Measurements from ENCODE around the gene THOP1. TPM values are rescaled to one million over a fixed set of nuclear protein-coding genes. Genes with fewer than 3 reads are reported as not detected.
A peak's percentile ranks its signal among the peaks of the same experiment; 100 is the strongest.

Gene THOP1
- total RNA-seq, 2 donors from 2014 or later: 101 to 126 TPM

GRCh38 chr19:2837430-2837829 lies 52.1 kb downstream of the THOP1 start:
- Mint-ChIP-seq H3K36me3 (ENCODE audit: insufficient read depth in 2 of 2) (peaks cover 35 to 41% of the 10 kb centered on the region in 2 donors), H3K4me1 (ENCODE audit: low read depth) (peaks cover 4% of the 10 kb centered on the region), H3K27ac (no peak overlapping the region), H3K27me3 (ENCODE audit: low read depth) (no peaks in the 10 kb centered on the region), H3K4me3 (no peak overlapping the region), H3K9me3 (peaks cover 13 to 28% of the 10 kb centered on the region in 2 donors)
- DNase-seq (no peak), ATAC-seq (replicated peaks in 1 of 2) (no peak)

GRCh38 chr19:2840794-2841791 lies 55.8 kb downstream of the THOP1 start, which contains the start of gene ZNF555:
ZNF555 (plus strand) TSS chr19:2841475; CDS start chr19:2841573, 98 bp downstream.
- Mint-ChIP-seq H3K36me3 (ENCODE audit: insufficient read depth in 2 of 2) (peaks cover 11 to 19% of the 10 kb centered on the region in 2 donors), H3K4me3 (peak within 1 kb of the TSS; percentile 94 to 97), H3K4me1 (ENCODE audit: low read depth) (peaks cover 13% of the 10 kb centered on the region)

GRCh38 chr19:2841855-2842574 lies 56.7 kb downstream of the THOP1 start:
- Mint-ChIP-seq H3K9me3 (peaks cover 5 to 7% of the 10 kb centered on the region in 2 donors), H3K27me3 (ENCODE audit: low read depth) (no peaks in the 10 kb centered on the region), H3K27ac (no peak overlapping the region), H3K36me3 (ENCODE audit: insufficient read depth in 2 of 2) (peaks cover 3 to 9% of the 10 kb centered on the region in 2 donors), H3K4me1 (ENCODE audit: low read depth) (peaks cover 17% of the 10 kb centered on the region), H3K4me3 (peak overlapping the region; percentile 70 to 84)
- peak in 1 of 2 donors; percentile 5 for ATAC-seq (replicated peaks in 1 of 2)
- peak; percentile 27 to 34 for DNase-seq

More at GRCh38 chr19:2840794-2841791, 55.8 kb downstream of the THOP1 start, which contains the start of gene ZNF555:
- ATAC-seq (replicated peaks in 1 of 2) (peak; percentile 99), DNase-seq (peak; percentile 97 to 98)
- H3K27ac Mint-ChIP-seq: peak within 1 kb of the TSS; percentile 86
- H3K27me3 Mint-ChIP-seq (ENCODE audit: low read depth): no peaks in the 10 kb centered on the region
- peaks cover 5 to 15% of the 10 kb centered on the region in 2 donors for H3K9me3 Mint-ChIP-seq

- Mint-ChIP-seq H3K9me3 (peaks cover 5 to 6% of the 10 kb centered on the region in 2 donors), H3K4me1 (ENCODE audit: low read depth) (peaks cover 21% of the 10 kb centered on the region), H3K27me3 (ENCODE audit: low read depth) (no peaks in the 10 kb centered on the region), H3K36me3 (ENCODE audit: insufficient read depth in 2 of 2) (peaks cover 4 to 7% of the 10 kb centered on the region in 2 donors), H3K4me3 (no peak overlapping the region), H3K27ac (no peak overlapping the region)
- no peak for DNase-seq
- ATAC-seq (replicated peaks in 1 of 2): no peak
Observed at GRCh38 chr19:2845107-2845506, 59.8 kb downstream of the THOP1 start.

GRCh38 chr19:2846180-2846894 lies 61.0 kb downstream of the THOP1 start:
- no peak overlapping the region for H3K27ac Mint-ChIP-seq
- H3K27me3 Mint-ChIP-seq (ENCODE audit: low read depth): no peaks in the 10 kb centered on the region
- H3K4me3 Mint-ChIP-seq: no peak overlapping the region

GRCh38 chr19:2847507-2847906 lies 62.2 kb downstream of the THOP1 start:
- Mint-ChIP-seq H3K36me3 (ENCODE audit: insufficient read depth in 2 of 2) (peaks cover 21 to 27% of the 10 kb centered on the region in 2 donors), H3K4me3 (no peak overlapping the region), H3K9me3 (peaks cover 6 to 17% of the 10 kb centered on the region in 2 donors), H3K4me1 (ENCODE audit: low read depth) (peaks cover 21% of the 10 kb centered on the region), H3K27ac (no peak overlapping the region), H3K27me3 (ENCODE audit: low read depth) (no peaks in the 10 kb centered on the region)
- no peak for ATAC-seq (replicated peaks in 1 of 2)
- no peak for DNase-seq

More at GRCh38 chr19:2846180-2846894, 61.0 kb downstream of the THOP1 start:
- peaks cover 26% of the 10 kb centered on the region for H3K4me1 Mint-ChIP-seq (ENCODE audit: low read depth)
- no peak for ATAC-seq (replicated peaks in 1 of 2)
- peaks cover 13 to 17% of the 10 kb centered on the region in 2 donors for H3K36me3 Mint-ChIP-seq (ENCODE audit: insufficient read depth in 2 of 2)
- peaks cover 6 to 13% of the 10 kb centered on the region in 2 donors for H3K9me3 Mint-ChIP-seq
- no peak for DNase-seq

GRCh38 chr19:2848616-2849015 lies 63.3 kb downstream of the THOP1 start:
- DNase-seq: no peak
- Mint-ChIP-seq H3K4me1 (ENCODE audit: low read depth) (peaks cover 13% of the 10 kb centered on the region), H3K4me3 (no peak overlapping the region), H3K36me3 (ENCODE audit: insufficient read depth in 2 of 2) (peaks cover 30 to 37% of the 10 kb centered on the region in 2 donors), H3K9me3 (peaks cover 6 to 23% of the 10 kb centered on the region in 2 donors), H3K27me3 (ENCODE audit: low read depth) (no peaks in the 10 kb centered on the region), H3K27ac (no peak overlapping the region)
- no peak for ATAC-seq (replicated peaks in 1 of 2)

GRCh38 chr19:2850256-2850925 lies 65.1 kb downstream of the THOP1 start:
- H3K4me1 Mint-ChIP-seq (ENCODE audit: low read depth): peaks cover 13% of the 10 kb centered on the region
- peak overlapping the region; percentile 67 for H3K27ac Mint-ChIP-seq
- no peaks in the 10 kb centered on the region for H3K27me3 Mint-ChIP-seq (ENCODE audit: low read depth)
- ATAC-seq (replicated peaks in 1 of 2): no peak
- H3K36me3 Mint-ChIP-seq (ENCODE audit: insufficient read depth in 2 of 2): peaks cover 40 to 48% of the 10 kb centered on the region in 2 donors
- DNase-seq: no peak
- peak overlapping the region; percentile 47 to 73 for H3K4me3 Mint-ChIP-seq
- H3K9me3 Mint-ChIP-seq: peaks cover 13 to 28% of the 10 kb centered on the region in 2 donors

GRCh38 chr19:2852598-2852997 lies 67.3 kb downstream of the THOP1 start:
- Mint-ChIP-seq H3K27ac (no peak overlapping the region), H3K9me3 (peaks cover 15 to 29% of the 10 kb centered on the region in 2 donors), H3K4me3 (no peak overlapping the region), H3K4me1 (ENCODE audit: low read depth) (peaks cover 21% of the 10 kb centered on the region), H3K36me3 (ENCODE audit: insufficient read depth in 2 of 2) (peaks cover 41 to 57% of the 10 kb centered on the region in 2 donors), H3K27me3 (ENCODE audit: low read depth) (no peaks in the 10 kb centered on the region)
- ATAC-seq (replicated peaks in 1 of 2): no peak
- no peak for DNase-seq

GRCh38 chr19:2853015-2853606 lies 67.8 kb downstream of the THOP1 start:
- Mint-ChIP-seq H3K4me3 (no peak overlapping the region), H3K4me1 (ENCODE audit: low read depth) (peaks cover 21% of the 10 kb centered on the region), H3K27ac (no peak overlapping the region), H3K27me3 (ENCODE audit: low read depth) (no peaks in the 10 kb centered on the region), H3K36me3 (ENCODE audit: insufficient read depth in 2 of 2) (peaks cover 43 to 57% of the 10 kb centered on the region in 2 donors), H3K9me3 (peaks cover 15 to 32% of the 10 kb centered on the region in 2 donors)
- DNase-seq (no peak), ATAC-seq (replicated peaks in 1 of 2) (no peak)

- H3K4me1 Mint-ChIP-seq (ENCODE audit: low read depth): peaks cover 20% of the 10 kb centered on the region
- peaks cover 17 to 34% of the 10 kb centered on the region in 2 donors for H3K9me3 Mint-ChIP-seq
- no peak overlapping the region for H3K4me3 Mint-ChIP-seq
- DNase-seq (no peak), ATAC-seq (replicated peaks in 1 of 2) (no peak)
- no peaks in the 10 kb centered on the region for H3K27me3 Mint-ChIP-seq (ENCODE audit: low read depth)
- peaks cover 45 to 57% of the 10 kb centered on the region in 2 donors for H3K36me3 Mint-ChIP-seq (ENCODE audit: insufficient read depth in 2 of 2)
- no peak overlapping the region for H3K27ac Mint-ChIP-seq
Observed at GRCh38 chr19:2854849-2855248, 69.5 kb downstream of the THOP1 start.

Measured in activated T-cell treated with anti-CD3 and anti-CD28 coated beads, Interleukin-2, amount 50 U/mL, for 72 hours (primary cell).